HuH-7.5 (cell line): ENCODE results near the gene TAS1R1.

Source experiments
- DNase-seq: peaks from one replicate; pipeline ENCODE4 v3.0.0; 2011; ENCODE audit warnings: low spot score

Gene TAS1R1

DNA sequence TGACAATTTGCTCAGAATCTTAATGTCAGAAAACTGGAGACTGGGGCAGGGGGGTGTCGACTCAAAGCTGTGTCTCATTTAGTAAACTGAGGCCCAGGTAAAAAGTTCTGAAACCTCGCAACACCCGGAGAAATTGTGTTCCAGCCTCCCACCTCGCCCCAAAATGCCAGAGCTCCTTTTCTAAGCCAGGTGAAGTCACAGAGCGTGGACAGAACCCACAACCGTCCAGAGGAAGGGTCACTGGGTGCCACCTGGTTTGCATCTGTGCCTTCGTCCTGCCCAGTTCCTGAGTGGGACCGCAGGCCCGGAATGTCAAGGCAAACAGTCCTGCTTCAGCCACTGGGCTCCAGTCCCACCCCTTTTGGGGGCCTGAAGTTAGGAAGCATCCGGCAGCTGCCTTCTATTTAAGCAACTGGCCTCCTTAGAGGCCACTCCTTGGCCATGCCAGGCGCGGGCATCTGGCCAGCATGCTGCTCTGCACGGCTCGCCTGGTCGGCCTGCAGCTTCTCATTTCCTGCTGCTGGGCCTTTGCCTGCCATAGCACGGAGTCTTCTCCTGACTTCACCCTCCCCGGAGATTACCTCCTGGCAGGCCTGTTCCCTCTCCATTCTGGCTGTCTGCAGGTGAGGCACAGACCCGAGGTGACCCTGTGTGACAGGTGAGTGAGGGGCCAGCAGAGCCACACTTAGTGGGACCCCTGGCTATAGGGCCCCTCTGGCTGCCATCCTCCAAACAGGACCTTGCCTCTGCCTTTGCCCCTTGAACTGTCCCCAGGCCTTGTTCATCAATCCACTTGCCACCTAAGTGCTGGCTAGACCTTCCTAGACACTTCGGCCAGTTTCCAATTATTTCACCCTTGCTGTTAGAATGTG is at the start of gene TAS1R1:
TSS of gene TAS1R1 (plus strand) at position 401 of the 872 bp plus-strand sequence. CDS start at position 468, 67 bp downstream.
- no peak for DNase-seq

- no peak for DNase-seq
These were observed 49.5 kb upstream of the TAS1R1 start for GRCh38 chr1:6505367-6506209.

- DNase-seq = no peak
These were observed 48.7 kb upstream of the TAS1R1 start for GRCh38 chr1:6506210-6507036.

- no peak for DNase-seq
These were observed 48.1 kb upstream of the TAS1R1 start for GRCh38 chr1:6507037-6507428.

GRCh38 chr1:6507461-6507911 is 47.6 kb upstream of the TAS1R1 start:
- DNase-seq = no peak

DNA sequence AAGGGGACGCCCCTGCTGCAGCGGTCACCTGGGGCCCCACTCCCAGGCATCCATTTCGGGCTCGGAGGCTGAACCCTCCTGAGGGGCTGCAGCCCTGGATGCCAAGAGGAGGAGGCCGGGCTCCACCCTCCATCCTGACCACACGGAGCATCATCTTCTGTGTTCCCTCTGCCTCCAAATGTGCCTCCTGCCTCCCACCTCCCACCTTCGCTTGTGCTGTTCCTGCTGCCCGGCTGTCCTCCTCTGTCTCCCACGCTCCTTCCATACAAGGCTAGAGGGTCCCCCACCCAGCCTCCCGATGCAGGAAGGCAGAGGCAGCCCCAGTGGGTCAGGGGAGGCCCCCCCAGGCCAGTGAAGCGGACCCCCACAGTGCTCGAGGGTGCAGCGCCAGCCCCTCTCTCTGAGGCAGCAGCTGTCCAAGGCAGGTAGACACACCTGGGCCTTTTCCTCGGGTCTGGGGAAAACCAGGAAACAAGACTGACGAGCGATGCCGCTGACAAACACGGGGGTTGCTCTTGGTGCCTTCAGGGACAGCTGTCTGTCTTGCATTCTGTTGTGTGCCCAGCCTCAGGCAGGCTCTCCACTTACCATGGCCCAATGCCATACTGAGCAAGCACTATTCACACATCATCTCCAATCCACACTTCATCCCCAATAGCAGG is 46.8 kb upstream of the TAS1R1 start:
- DNase-seq = no peak

DNA sequence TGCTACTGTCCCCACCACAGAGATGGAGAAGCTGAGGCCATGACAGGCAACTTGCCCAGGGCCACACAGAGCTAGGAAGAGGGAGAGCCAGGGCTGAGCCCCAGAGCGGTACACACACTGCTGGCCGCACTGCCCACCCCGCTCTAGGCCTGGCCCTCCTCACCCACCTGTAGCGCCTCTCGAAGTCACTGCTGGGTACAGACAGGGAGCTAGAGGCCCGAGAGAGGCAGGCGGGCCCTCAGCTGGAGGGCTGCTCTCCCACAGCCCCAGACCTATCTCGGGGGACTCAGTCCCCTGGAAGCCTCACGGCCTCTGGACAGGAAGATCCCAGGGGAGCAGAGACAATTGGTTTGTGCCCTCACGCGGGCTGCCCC is 46.3 kb upstream of the TAS1R1 start:
- no peak for DNase-seq

DNA sequence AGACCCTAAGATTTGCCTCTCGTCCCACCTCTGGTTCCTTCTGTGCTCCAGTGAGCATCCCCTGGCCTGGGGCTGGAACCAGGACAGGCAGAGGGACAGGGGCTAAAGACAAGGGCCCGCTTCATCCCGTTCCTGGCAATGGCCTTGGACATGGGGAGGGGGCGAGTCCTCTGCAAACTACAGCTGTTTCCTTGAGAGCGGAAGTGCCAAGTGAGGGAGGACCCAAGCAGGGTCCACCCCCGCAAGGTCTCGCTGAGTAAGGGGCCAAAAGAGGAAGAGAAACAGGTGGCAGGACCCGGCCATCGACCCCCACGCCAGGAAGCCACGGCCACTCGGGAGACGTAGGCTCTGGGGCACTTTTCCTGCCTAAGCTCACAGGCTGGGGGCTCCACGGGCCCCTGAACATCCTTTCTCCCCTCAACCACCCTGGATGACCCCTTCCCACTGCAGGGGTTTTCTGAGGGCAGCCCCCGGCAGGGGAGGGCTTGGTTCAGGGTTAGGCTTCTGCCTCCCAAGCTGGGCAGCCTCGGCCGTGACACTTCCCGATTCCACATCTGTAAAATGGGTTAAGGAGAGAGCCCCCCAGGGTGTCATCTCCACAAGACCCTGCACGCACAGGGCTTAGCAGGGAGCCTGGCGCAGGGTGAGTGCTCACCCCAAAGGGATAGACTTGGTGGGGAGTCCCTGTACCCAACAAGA is 45.7 kb upstream of the TAS1R1 start:
- DNase-seq = no peak

DNA sequence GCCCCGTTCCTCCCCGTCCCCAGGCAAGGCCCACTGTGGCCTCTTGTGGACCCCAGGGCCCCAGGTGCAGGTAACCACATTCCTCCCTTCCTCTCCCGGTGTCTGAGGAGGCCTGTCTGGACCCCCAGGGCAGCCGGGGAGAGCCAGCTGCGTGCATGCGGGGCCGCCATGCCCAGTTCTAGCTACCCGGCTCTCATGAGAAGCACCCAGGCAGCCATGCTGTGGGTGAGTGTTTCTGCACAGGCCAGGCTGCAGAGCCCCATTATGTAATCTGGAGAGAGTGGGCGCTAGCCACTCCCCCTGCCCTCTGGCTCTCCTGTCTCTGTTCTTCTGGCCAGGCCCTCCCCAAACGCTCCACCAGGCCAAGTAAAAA is 45.2 kb upstream of the TAS1R1 start:
- no peak for DNase-seq

- DNase-seq = no peak
These were observed 44.6 kb upstream of the TAS1R1 start for GRCh38 chr1:6510493-6510892.

- no peak for DNase-seq
These were observed 44.1 kb upstream of the TAS1R1 start for GRCh38 chr1:6511056-6511455.

DNA sequence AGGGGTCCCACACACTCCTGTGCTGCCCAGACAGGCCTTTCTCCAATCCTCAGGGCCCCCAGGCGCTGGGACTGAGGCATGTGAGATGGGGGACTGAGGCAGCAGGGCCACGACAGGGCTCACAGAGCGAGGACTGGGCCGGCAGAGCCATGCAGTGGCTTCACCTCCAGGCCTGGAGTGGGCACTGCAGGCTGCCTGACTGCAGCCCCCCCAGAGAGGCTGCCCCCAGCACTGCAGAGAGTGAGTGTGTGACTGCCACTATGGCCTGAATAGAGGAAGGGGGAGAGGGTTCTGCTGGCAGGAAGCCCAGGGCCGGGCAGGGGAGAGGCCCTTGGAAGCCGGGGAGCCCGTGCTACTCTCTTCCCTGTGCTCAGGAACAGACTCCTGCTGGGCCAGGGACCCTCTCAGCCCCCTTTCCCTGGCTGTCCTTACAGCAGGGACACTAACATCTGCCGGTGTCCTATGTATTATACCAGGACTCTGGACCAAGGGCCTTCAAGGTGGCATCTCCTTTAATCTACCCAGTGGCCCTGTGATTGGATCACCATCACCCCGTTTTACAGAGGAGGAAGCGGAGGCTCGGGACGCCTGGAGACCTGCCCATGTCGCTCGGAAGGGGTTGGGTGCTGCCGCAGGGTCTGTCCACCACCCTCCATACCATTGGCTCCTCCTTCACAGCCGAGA is 43.4 kb upstream of the TAS1R1 start:
- no peak for DNase-seq

DNA sequence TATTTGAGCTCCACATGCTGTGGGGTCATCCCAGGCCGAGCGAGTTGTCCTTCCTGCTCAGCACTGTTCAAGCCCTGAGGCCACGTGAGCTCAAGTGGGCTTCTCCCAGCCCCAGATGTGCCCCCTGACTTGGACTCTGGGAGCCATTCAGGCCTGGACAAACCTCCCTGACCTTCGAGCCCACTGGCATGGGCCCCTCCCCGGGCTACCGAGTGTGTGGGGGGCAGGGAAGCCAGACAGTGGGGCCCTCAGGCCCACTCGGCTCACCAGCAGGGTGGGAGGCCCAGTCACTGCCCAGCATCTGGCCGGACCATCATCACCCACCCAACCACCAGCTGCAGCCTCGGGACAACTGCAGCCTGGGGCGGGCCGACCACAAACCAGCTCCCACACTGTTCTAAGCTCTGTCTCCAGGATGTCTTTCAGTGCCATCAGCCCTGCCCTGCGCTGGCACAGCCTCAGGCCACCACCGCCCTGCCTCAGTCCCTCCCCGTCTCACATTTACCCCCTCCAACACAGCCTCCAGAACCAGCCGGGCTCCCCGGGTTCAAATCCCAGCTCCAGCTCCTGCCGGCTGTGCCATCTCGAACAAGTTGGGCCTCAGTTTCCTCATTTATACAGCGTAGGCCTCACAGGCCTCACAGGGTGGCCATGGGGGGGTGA is 42.7 kb upstream of the TAS1R1 start:
- no peak for DNase-seq

- no peak for DNase-seq
These were observed 42.2 kb upstream of the TAS1R1 start for GRCh38 chr1:6512908-6513280.

DNA sequence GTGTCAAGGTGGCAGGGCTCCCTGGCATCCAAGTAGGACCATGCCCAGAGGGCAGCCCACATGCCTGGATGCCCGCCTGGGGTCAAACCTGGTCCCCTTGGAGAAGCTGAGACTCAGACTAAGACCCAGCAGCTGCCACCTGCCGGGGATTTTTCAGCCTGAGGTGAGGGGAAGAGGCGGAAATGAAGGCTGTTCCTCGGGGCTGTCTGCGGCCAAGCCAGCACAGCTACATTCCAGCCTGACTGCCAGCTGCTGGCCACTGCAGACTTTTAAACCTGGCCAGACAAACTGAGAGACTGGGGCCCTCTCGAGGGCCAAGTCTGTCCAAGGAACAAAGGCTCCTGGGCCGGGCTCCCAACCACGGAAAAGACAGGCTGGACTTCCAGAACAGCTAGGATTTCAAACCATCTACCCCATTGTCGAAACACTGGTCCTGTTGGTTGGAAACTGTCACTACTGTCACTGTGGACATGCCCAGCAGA is 41.7 kb upstream of the TAS1R1 start:
- DNase-seq = no peak

GRCh38 chr1:6515771-6516170 is 39.3 kb upstream of the TAS1R1 start:
- no peak for DNase-seq

- no peak for DNase-seq
These were observed 37.7 kb upstream of the TAS1R1 start for GRCh38 chr1:6517435-6517851.

DNA sequence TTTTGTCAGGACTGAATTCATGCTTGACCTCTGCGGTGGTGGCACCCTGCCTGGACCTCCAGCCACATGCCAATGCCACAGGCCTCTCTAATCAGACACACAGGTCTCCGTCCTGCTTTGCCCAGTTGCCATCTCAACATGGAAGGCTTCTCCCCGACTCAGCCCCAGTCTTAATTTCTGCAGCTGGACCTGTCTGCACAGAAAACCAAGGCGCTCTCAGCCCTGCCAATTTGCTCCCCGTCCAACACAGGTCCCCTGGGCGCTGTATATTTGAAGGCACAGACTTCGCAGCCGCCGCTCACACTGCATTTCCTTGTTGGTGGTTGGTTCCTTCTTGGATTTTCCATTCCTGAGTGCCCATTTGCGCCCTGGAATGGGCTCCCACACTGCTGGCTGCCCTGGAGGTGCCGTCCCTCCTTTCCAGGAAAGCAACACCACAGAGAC is 35.6 kb upstream of the TAS1R1 start:
- no peak for DNase-seq

GRCh38 chr1:6519935-6520671 is 35.0 kb upstream of the TAS1R1 start:
- no peak for DNase-seq
